Endodermal cell (in vitro differentiated cells): Measurements from ENCODE around the gene NUB1. TPM values are rescaled to one million over a fixed set of nuclear protein-coding genes. Genes with fewer than 3 reads are reported as not detected.

Experiments used
- DNase-seq: peaks from one replicate; pipeline ENCODE4 v3.0.0-alpha.2; 2017
- H3K27ac ChIP-seq: 2 replicates; pipeline ENCODE4 v1.5.1; 2013; ENCODE audit warnings: mild to moderate bottlenecking, low read depth, low read length, moderate library complexity
- H3K27me3 ChIP-seq: 2 replicates; pipeline ENCODE4 v1.6.1; 2013; ENCODE audit warnings: mild to moderate bottlenecking, low read length, moderate library complexity; ENCODE audit not compliant: insufficient read depth, control insufficient read depth, poor library complexity, severe bottlenecking
- H3K36me3 ChIP-seq: 2 replicates; pipeline ENCODE4 v1.7.0; 2013; ENCODE audit warnings: mild to moderate bottlenecking, low read length, moderate library complexity; ENCODE audit not compliant: control insufficient read depth, insufficient read depth
- H3K4me1 ChIP-seq: one replicate; pipeline ENCODE4 v1.7.0; 2013; ENCODE audit warnings: low read length; ENCODE audit not compliant: control insufficient read depth, insufficient read depth
- H3K4me3 ChIP-seq: 2 replicates; pipeline ENCODE4 v1.5.1; 2013; ENCODE audit warnings: mild to moderate bottlenecking, low read length, moderate library complexity
- H3K9ac ChIP-seq: 2 replicates; pipeline ENCODE4 v1.6.1; 2013; ENCODE audit warnings: mild to moderate bottlenecking, low read length, moderate library complexity; ENCODE audit not compliant: poor library complexity, severe bottlenecking; ENCODE audit errors: extremely low read depth
- H3K9me3 ChIP-seq: 2 replicates; pipeline ENCODE4 v1.6.1; 2013; ENCODE audit warnings: mild to moderate bottlenecking, low read length, moderate library complexity; ENCODE audit not compliant: control insufficient read depth
- H3K27ac Mint-ChIP-seq: 2 replicates; pipeline ENCODE4 v1.8.0; 2020; ENCODE audit warnings: mixed read lengths
- H3K27me3 Mint-ChIP-seq: 2 replicates; pipeline ENCODE4 v1.8.0; 2021; ENCODE audit warnings: mild to moderate bottlenecking, mixed read lengths; ENCODE audit not compliant: insufficient read depth
- H3K36me3 Mint-ChIP-seq: 2 replicates; pipeline ENCODE4 v1.8.0; 2020; ENCODE audit warnings: low read depth, mixed read lengths
- H3K4me1 Mint-ChIP-seq: 2 replicates; pipeline ENCODE4 v1.8.0; 2020; ENCODE audit warnings: mixed read lengths
- H3K4me3 Mint-ChIP-seq: 2 replicates; pipeline ENCODE4 v1.8.0; 2020; ENCODE audit warnings: mild to moderate bottlenecking, moderate library complexity, mixed read lengths
- H3K9me3 Mint-ChIP-seq: 2 replicates; pipeline ENCODE4 v1.8.0; 2020; ENCODE audit warnings: mild to moderate bottlenecking, mixed read lengths
- CTCF ChIP-seq: fragments of 200-600 bp; sonication (generic); conservative IDR thresholded peaks from 2 replicates; pipeline ENCODE4 v1.5.0; 2021; ENCODE audit warnings: antibody characterized with exemption, mild to moderate bottlenecking
- WGBS, 2 experiments: methylation state at CpG; one replicate each; pipeline versions ENCODE4 v1.1.5 to v1.1.7; 2013; ENCODE audit warnings: missing lambda C conversion rate in 2 of 2, mixed read lengths in 1 of 2; ENCODE audit not compliant: insufficient coverage in 1 of 2, insufficient read length in 1 of 2; 5-methylcytosine and 5-hydroxymethylcytosine counted together
- total RNA-seq, 2 donors: library from RNA; stranded (reverse); fragmentation: NEBNext Ultra II Directional in 1 of 2; extraction: Animal tissue kit (Norgen Biotek cat#: 25700) in 1 of 2; gene quantifications; 2 replicates in 1 of 2; 3 replicates in 1 of 2; pipeline ENCODE4 v1.2.1, GENCODE V29; 2021

NUB1 gene
- total RNA-seq, 2 donors from 2014 or later: 50.2 to 64.7 TPM

DNA sequence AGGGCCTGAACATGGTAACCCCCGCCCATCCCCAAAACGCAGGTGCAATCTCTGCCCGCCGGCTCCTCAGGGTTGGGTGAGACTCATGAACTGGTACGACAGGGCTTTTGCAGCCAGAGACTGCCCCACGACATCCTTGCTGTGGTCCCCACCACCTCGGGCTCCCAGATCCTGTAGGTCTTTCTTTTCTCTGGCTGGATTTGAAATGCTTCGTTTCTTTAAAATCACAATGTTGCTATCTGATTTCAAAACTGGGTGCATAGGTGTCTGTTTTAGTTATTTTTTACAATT, 46.3 kb downstream of the NUB1 start:
- no peak overlapping the region for H3K4me3 Mint-ChIP-seq
- Histone ChIP-seq H3K9me3 (no peaks in the 10 kb centered on the region), H3K27me3 (peaks cover 15% of the 10 kb centered on the region), H3K36me3 (peaks cover 13% of the 10 kb centered on the region), H3K9ac (no peak overlapping the region), H3K4me3 (no peak overlapping the region), H3K27ac (no peak overlapping the region), H3K4me1 (no peaks in the 10 kb centered on the region)
- no peak for DNase-seq
- 93 to 98% methylated on average over 6 to 8 of the region's 8 CpGs for WGBS, 2 experiments
- H3K4me1 Mint-ChIP-seq: peaks cover 4% of the 10 kb centered on the region
- no peaks in the 10 kb centered on the region for H3K9me3 Mint-ChIP-seq
- H3K27ac Mint-ChIP-seq: no peak overlapping the region
- H3K27me3 Mint-ChIP-seq: peaks cover 18% of the 10 kb centered on the region
- TF ChIP-seq CTCF: no peak
- peaks cover 49% of the 10 kb centered on the region for H3K36me3 Mint-ChIP-seq

GRCh38 chr7:151388430-151388829, 46.8 kb downstream of the NUB1 start:
- Mint-ChIP-seq H3K27ac (no peak overlapping the region), H3K4me3 (no peak overlapping the region), H3K36me3 (peaks cover 47% of the 10 kb centered on the region), H3K27me3 (peaks cover 14% of the 10 kb centered on the region), H3K4me1 (peaks cover 4% of the 10 kb centered on the region), H3K9me3 (no peaks in the 10 kb centered on the region)
- Histone ChIP-seq H3K27ac (no peak overlapping the region), H3K27me3 (peaks cover 10% of the 10 kb centered on the region), H3K4me3 (no peak overlapping the region), H3K36me3 (peaks cover 13% of the 10 kb centered on the region), H3K9me3 (no peaks in the 10 kb centered on the region), H3K9ac (no peak overlapping the region), H3K4me1 (no peaks in the 10 kb centered on the region)
- WGBS, 2 experiments: 87 to 89% methylated on average over 4 to 10 of the region's 10 CpGs
- no peak for TF ChIP-seq CTCF
- no peak for DNase-seq

GRCh38 chr7:151389096-151389767, 47.6 kb downstream of the NUB1 start:
- 93 to 94% methylated on average over 12 to 21 of the region's 21 CpGs for WGBS, 2 experiments
- peaks cover 2% of the 10 kb centered on the region for H3K27me3 ChIP-seq
- Mint-ChIP-seq H3K27ac (no peak overlapping the region), H3K4me3 (no peak overlapping the region), H3K9me3 (no peaks in the 10 kb centered on the region), H3K4me1 (peaks cover 4% of the 10 kb centered on the region), H3K27me3 (peaks cover 6% of the 10 kb centered on the region), H3K36me3 (peaks cover 43% of the 10 kb centered on the region)
- H3K36me3 ChIP-seq: peaks cover 18% of the 10 kb centered on the region
- TF ChIP-seq CTCF: no peak
- H3K4me1 ChIP-seq: no peaks in the 10 kb centered on the region
- H3K9me3 ChIP-seq: no peaks in the 10 kb centered on the region
- no peak overlapping the region for H3K27ac ChIP-seq
- DNase-seq: no peak
- H3K4me3 ChIP-seq: no peak overlapping the region
- H3K9ac ChIP-seq: no peak overlapping the region
